ENCODE results near the gene PPP1R14B.

Gene PPP1R14B

GRCh38 chr11:64291262-64291751 is 44.6 kb upstream of the PPP1R14B start, which contains the start of gene KCNK4:
Gene KCNK4 (plus strand): TSS chr11:64291302. CDS start chr11:64293019, 1,717 bp downstream.
- DNase-seq (ENCODE audit: low read depth), result no peak
- no peak within 1 kb of the TSS for H3K4me3 ChIP-seq (ENCODE audit: low read length)
- no peak for TF ChIP-seq CTCF (conservative IDR thresholded peaks at IDR 0.05; ENCODE audit: low read length)

GRCh38 chr11:64290352-64291261 is 43.9 kb upstream of the PPP1R14B start:
- H3K4me3 ChIP-seq (ENCODE audit: low read length), result no peak overlapping the region
- TF ChIP-seq CTCF (conservative IDR thresholded peaks at IDR 0.05; ENCODE audit: low read length), result no peak
- no peak for DNase-seq (ENCODE audit: low read depth)

GRCh38 chr11:64289002-64289564 is 42.3 kb upstream of the PPP1R14B start:
- no peak for TF ChIP-seq CTCF (conservative IDR thresholded peaks at IDR 0.05; ENCODE audit: low read length)
- DNase-seq (ENCODE audit: low read depth), result no peak
- no peak overlapping the region for H3K4me3 ChIP-seq (ENCODE audit: low read length)

- TF ChIP-seq CTCF (conservative IDR thresholded peaks at IDR 0.05; ENCODE audit: low read length), result no peak
- H3K4me3 ChIP-seq (ENCODE audit: low read length), result no peak overlapping the region
- DNase-seq (ENCODE audit: low read depth), result no peak
Measured at GRCh38 chr11:64288353-64288750, 41.6 kb upstream of the PPP1R14B start.

GRCh38 chr11:64287676-64288352 is 41.1 kb upstream of the PPP1R14B start:
- no peak for TF ChIP-seq CTCF (conservative IDR thresholded peaks at IDR 0.05; ENCODE audit: low read length)
- no peak for DNase-seq (ENCODE audit: low read depth)
- no peak overlapping the region for H3K4me3 ChIP-seq (ENCODE audit: low read length)

- no peak for DNase-seq (ENCODE audit: low read depth)
- H3K4me3 ChIP-seq (ENCODE audit: low read length), result peak overlapping the region; percentile 70
- no peak for TF ChIP-seq CTCF (conservative IDR thresholded peaks at IDR 0.05; ENCODE audit: low read length)
Measured at GRCh38 chr11:64286801-64287159, 40.0 kb upstream of the PPP1R14B start.

Measured in AG10803 (cell line).